Ureter (tissue), 1 donor: ENCODE measurements around the gene RHOJ. TPM values are rescaled to one million over a fixed set of nuclear protein-coding genes. Genes with fewer than 3 reads are reported as not detected.

ENCODE experiments used
- DNase-seq: peaks from one replicate; pipeline ENCODE4 v3.0.0-alpha.2; 2020; ENCODE audit warnings: low spot score
- total RNA-seq: library from RNA; stranded (reverse); gene quantifications from one replicate; pipeline ENCODE4 v1.2.4, GENCODE V29; 2023
- donor health status: DM: yes; HTN: yes; CAD: no.

The RHOJ gene
- total RNA-seq, 1 donor from 2014 or later: 20.6 TPM

DNA sequence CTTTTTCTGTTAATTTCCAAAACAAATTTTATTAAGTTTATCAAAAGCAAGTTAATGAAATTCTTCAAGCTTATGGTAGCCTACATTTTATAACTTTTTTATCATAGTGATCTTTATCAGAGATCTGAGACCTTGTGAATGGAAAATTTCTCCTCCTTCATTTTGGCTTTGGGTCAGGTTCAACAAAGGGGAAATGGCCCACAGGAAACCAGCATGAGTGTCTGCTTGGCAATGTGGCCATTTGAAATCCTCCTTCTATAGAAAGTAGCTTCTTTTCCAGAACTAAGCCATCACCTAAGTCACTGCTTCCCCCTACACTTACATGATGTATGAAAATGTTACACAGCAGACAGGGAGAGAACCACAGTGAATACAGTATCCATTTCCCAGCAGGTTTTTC lies 1.6 kb downstream of the RHOJ start:
- DNase-seq: no peak

DNA sequence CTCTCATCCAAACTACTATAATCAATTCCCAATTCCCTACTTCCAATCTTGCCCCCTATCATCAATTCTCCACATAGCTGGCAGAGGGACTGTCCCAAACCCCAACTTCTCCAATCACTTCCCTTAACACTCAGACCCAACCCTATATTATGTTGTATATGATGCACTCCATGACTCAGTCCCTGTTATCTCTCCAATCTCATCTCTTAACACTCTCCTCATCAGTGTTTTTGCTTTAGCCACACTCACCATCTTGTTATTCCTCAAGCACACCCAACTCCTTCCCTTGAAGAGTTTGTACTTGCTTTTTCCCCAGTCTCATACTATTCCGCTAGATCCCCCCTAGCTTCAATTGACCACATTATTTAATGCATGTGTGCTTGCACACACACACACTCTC lies 4.9 kb downstream of the RHOJ start:
- DNase-seq: no peak

DNA sequence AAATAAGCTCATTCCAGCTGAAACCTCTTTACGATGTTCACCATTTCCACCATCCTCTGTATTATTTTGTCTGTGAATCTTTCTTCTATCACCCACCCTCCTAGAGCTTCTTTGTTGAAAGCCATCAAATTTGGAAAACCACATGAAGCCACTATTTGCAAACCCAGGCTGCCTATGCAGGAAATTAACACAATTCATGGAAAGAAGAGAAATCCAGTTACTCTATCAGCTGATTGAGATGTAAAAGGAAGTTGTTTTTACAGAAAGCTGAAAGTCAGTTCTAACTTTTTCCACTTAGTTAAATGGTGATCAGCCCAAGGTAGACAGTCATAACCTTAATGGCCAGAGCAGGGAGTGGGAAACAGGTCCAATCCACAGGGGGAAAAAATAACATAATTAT lies 6.6 kb downstream of the RHOJ start:
- no peak for DNase-seq

DNA sequence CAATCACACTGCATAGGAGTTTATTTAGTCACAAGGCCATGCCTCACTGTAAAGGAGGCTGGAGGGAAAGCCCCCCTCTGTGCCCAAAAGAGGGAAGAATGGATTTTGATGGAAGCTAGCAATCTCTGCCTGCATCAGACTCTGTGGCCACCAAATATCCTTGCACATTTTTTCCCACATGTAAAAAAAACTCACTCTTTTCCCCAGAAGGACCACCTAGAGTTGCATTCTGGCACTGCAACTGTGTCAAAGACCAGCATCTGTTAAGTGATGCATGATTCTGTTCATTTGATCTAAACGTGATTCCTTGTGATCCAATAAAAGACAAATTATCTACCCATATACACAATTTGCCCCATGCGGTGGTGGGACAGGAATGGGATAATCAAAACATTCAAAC lies 8.0 kb downstream of the RHOJ start:
- no peak for DNase-seq

DNA sequence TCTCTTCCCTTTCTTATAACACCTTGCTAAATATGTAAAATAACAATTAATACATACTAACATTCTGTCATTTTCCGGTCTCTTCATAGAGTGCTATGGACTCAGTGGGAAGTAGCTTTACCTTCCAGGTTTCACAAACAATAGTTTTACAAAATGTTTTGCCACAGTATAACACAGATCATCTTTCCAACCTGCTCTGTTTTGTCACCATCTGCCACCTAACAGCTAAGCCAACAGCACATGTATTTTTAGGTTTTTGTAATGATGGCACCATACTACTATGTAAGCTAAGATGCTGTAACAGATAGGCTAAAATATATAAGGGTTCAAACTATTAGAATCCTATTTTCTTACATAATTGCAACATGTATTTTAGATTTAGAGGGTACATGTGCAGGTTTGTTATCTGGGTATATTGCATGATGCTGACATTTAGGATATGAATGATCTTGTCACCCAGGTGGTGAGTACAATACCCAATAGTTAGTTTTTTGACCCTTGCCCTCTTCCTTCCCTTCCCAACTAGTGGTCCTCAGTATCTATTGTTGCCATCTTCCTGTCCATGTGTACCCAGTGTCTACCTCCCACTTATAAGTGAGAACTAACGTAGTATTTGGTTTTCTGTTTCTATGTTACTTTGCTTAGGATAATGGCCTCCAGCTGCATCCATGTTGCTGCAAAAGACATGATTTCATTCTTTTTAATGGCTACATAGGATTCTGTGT lies 8.7 kb downstream of the RHOJ start:
- DNase-seq: no peak

DNA sequence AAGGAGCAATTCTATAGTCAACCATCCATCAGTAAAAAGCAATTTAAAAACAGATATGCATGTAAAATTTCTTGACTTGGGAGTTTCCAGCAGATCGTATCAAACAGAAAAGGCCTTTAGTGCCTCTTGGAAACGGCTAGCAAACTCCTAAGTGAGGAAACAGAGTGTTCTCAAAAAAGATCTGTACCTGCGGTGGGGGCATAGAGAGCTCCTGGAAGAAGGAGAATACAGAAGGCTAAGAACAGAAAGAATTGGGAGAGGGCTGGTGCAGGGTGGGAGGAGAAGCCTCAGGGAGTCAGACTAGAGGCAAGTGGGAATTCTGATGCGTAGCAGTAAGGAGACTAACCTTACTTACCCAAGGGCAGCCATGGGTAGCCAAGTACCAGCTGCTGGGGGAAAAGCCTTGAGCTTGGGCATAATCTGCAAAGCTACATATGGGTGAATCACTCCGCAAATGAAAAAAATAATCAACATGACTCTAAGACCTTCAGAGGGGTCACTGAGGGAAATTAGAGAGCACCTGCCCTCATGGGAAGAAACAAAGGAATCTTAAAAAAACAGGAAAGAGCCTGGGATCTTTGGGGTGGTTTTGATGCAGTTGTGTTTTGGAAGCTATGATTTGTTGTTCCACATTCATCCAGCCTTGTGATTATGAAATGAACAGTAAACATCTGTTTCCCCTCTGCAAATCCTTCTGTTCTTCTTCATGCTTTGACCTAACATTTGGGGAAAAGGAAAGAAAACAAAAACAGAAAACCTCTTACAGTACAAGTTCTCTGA lies 10.4 kb downstream of the RHOJ start:
- no peak for DNase-seq

DNA sequence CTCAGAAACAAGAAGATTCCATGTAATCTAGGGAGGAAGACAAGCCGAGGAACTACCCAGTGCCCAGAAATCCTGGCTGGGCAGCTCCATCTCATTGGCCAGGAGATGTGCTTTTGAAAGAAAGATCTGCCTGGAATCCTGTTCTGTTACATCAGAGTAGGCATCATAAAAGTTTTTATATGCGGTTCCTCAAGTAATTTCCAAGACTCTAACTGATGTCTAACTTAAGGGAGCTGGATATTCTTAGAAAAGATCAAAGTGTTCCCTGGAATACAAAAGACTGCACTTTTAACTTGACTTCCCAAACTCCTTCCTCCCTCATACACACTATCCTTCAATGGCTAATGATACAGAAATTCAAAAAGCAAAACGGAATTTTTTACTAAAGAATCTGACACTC lies 16.3 kb downstream of the RHOJ start:
- no peak for DNase-seq

DNA sequence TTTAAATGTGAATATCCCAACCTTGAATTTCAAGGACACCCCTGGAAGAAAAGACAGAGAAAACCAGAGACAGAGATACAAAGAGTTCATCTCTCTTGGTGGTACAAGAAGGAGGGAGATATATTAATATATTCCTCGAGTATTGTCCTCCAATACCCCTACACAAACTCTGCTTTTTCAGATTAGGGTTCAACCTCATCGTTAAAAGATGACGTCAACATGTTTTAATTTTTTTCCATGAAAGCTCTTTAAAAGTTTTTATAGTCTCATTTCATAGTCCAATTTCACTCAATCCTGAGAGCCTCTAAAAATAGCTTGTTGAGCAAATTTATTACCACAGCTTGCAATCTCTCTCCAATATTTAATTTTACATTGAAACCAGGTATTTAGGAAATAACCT lies 19.4 kb downstream of the RHOJ start:
- no peak for DNase-seq

DNA sequence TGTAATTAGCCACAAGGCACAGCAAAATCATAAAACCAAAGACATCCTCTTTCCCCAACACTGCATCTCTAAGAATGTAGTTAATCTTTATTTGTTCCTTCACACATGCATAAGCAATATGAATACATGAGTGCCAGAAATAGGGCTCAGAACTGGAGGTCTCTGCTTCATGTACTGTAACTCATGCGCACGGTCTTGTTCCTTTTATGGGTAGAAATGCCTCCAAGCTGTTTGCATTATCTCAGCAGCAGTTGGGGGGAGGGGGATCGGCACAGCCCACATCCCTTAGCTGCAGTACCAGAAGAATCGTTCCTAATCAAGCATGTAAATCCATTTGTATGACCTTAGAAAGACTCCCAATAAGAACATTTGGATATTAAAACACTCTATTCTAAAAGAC lies 20.0 kb downstream of the RHOJ start:
- DNase-seq: no peak

DNA sequence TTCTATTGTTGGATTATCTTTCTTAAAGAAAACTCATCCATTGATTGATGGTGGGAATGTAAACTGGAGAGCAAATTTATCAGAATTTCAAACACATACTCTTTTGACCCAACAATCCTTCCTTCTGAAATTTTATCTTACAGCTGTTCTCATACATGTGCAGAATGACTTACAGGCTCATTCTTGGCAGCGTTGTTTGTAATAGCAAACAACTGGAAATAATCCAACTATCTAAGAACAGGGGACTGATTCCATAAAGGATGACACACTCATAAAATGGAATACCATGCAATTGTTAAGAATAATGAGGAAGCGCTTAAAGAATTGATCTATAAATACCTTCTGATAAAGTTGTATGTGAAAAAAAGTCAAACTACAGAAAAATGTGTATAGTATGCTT lies 24.0 kb downstream of the RHOJ start:
- no peak for DNase-seq

DNA sequence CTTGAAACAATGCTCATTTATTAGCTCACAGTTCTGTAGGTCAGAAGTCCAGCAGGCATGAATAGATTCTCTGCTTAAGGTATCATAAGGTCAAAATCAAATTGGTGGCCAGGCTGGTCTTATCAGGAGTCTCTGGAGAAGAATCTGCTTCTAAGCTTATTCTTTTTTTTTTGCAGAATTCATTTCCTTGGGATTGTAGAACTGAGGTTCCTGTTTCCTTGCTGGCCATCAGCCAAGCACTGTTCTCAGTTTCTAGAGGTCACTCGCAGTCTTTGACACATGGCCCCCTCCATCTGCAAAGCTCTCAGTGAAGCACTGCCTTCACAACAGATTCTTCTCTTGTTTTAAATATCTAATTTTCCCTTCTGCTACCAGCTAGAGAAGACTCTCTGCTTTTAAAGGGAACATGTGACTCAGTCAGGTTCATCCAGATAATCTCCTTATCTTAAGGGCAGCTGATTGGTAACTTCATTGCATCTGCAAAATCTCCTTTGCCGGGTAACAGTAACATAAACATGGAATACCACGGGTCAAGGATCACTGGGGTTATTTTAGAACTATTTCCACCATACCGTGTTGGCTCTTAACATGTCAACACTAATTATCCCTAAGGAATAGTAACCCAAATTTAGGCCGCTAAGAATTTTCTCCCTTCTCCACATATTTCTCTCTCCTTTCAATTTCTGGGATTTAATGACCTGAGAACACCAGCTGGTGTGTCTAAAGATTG lies 25.3 kb downstream of the RHOJ start:
- no peak for DNase-seq

DNA sequence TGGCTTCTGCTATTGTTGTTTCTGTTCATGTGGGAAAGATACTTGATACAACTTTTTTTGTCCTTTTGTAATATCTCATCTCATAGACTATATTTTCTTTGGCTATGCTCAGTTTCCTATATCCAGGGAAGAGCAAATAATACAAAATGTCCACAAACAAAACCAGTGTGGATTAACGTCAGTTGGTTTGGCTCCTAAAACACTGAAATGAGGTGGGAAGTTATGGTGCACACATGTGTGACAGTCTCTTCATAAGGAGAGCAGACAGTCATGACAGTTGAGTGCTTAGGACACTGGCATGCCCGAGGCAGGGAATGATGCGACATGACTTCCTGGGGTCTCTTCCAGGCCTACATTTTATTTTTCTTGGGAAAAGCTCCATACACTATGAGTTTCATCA lies 27.5 kb downstream of the RHOJ start:
- no peak for DNase-seq

DNA sequence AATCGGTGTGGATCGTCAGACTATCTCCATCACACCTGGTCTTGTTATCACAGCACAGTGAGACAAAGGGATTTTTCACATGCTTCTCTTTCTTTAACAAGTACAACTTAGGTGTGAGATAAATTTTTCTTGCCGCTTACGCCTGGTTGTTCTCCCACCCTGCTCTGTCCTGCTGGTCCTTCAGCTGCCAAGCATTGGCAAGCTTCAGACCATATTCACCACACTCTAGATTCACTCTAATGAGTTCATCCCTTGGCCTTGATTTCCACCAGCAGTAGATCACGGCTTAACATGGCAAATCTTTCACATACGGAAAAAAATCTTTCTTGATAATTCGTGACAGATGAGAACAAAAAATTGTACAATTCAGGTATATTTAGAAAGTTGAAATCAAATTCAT lies 33.5 kb downstream of the RHOJ start:
- no peak for DNase-seq

DNA sequence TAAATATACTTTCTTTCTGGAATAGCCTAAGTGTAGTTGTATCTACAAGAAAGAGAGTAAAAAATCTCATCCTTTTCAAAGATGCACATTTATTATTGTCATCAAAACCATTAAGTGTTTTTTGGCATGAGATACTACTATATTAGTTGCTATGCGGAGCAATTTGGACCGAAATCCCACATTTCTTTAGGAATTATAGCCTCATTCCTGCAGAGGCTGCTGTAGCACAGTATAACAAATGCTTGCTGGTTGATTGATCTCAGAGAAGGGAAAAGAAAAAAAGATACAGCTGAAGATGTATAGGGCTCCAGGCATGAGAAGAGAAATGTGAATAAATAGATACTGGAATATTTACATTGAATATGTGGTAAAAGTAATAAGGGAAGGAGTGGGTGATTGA lies 36.0 kb downstream of the RHOJ start:
- DNase-seq: no peak

DNA sequence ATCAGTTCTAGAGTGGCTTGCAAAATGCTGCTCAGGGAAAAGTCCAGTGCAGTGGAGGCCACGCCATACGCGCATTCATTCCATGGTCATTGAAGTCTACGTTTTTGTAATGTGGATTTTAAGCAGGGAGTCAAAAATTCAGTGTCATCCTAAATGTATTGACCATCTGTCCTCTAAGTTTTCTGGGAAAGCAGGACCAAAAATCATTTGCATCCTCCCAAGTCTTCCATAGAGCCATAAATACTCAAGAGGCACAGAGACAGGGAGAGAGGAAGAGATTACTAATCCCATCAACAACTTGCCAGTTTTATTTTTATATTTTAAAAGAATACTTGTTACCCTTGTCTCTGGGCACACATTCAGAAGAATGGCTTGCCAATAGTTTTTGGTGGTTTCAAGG lies 36.9 kb downstream of the RHOJ start:
- DNase-seq: no peak

DNA sequence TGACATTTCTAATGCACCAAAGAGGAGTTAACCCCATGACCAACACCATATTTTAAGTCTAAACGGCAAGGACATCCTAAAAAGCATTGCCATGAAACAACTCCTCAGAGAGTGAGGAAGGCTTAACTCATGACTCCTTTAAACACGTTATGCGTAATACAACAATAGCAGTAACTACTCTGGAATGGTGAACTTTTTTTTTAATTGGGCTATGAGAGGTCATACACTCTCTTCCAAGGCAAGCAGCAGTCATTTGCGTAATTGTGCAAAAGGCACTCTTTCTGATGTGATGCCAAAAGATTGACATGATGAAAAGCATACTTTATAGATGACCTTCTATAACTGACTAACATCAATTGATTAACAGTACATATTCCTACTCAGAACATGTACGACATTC lies 39.4 kb downstream of the RHOJ start:
- no peak for DNase-seq

DNA sequence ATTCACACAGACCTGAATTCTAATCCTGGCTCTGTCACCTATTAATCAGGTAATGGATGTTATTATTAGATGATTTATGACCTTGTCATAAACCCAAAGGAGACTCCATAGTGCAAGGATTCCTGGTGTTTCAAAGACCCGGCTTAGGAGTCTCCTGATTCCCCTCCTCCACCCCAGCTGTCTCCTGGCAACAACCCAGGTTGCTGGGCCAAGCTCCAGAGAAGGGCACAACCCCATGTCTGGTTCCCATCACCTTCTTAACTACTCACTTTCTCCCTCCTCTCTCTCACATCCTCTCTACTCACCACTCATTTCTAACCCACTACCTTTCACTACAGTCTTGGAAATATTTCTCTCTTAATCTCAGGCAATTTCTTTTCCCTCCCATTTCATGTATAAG lies 41.6 kb downstream of the RHOJ start:
- DNase-seq: no peak

DNA sequence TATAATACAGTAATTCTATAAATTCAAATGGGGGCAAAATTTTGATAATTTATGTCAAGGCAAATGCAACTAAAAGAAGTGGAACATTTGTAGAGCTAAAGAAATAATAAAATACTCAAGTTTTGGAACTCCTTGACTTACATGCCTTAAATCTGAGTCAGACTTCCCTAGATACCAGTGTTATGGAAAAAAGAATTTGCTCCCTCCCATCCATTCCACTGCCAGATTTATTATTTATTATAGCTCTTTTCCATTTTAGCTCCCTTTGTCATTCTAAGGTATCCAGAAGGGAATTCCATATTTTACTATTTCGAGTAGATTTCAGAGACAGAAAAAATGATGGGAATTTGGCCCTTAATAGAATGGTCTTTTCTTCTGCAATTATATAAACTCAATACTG lies 44.0 kb downstream of the RHOJ start:
- DNase-seq: no peak

DNA sequence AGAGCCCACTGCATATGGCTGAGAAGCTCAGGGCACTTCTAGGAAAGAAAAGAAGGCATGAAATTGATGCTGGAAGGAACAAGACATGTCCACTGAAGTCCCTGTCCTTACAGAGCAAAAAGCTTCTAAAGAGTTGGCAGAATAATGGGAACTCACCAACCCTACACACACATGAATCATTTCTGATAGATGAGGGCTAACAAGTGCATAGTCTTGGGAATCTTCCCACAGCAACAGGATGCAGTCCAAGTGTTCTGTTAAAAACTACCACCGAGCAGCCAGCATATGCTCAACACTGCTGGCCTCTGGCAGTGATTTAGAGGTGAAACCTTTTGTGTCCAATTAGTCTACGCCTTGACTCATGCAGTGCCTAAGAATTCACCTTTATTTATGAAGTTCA lies 44.8 kb downstream of the RHOJ start:
- DNase-seq: no peak

DNA sequence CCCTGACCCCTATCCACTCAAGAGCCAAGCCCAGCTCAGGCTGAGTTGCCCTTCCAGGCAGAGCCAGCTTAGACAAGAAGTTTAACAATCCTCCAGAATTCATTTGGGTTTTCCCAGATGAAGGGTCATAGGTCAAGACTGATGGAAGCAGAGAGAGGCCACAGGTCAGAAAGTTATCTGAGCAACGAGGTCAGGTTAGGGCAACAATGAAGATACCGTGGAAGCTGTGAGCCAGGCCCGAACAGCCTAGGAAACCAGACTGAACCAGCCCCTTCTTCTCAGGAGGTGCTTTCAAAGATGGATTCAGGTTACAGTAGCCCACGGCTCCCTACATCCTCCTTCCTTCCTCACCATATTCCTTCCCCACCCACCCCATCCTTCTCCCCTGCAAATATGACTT lies 53.1 kb downstream of the RHOJ start:
- DNase-seq: no peak

DNA sequence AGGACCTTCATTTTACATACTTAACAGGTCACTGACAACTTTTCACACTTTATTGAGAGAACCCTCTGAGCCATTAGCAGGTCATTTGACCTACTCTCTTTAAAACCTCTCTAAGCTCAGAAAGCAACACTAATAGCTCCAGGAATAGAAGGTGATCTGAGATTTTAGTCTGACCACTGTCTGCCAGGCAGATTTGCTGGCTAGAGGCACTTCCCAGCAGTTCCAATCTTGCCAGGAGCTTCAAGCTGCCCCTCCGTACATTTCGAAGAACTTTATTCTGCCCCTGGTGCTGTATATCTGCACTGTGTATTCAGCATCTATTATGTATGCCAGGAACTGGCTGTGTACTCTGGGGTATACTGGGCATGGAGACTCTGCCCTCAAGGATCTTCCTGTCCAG lies 58.2 kb downstream of the RHOJ start:
- DNase-seq: no peak

DNA sequence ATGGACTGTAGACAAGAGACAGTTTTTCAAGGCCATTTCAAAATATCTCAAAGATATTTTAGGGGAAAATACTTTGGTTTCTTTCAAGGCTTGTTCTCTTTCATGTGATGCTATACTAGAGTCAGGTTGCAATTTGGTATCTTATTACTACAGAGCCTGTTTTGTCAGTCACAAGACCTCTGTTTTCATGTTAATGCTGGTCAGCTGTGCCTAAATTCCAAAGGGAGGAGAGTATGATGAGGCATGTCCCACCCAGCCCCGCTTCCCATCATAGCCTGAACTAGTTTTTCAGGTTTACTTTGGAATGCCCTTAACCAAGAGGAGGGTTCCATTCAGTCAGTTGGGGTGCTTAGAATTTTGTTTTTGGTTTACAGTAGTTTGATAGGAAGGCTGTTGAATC lies 61.9 kb downstream of the RHOJ start:
- no peak for DNase-seq

DNA sequence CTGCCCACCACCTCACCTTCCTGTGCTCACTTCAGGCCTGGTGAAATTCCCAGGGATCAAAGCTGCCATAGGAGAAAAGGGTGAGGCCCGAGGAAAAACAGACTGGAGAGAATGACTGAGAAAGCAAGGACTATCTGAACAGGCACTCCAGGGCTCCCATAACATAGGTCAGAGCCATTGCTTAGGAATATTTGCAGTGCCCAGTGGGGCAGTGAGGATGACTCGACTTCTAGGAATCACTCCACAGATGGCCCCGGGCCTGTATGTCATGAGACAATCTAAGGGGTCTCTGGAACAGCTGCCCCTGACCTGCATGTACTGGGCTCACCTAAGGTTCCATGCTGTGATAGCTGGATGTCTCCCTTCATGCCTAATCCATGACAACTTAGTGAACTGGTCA lies 62.9 kb downstream of the RHOJ start:
- DNase-seq: no peak
